T-helper 22 cell (primary cell): Measurements from ENCODE around the gene CALCOCO1.
"Not testable (repeated sequence)": the region's sequence is repeated elsewhere in the genome, so short reads cannot be mapped to it uniquely, and the experiment has no call there.

Experiments
- DNase-seq: peaks from one replicate; pipeline ENCODE4 v3.0.0-alpha.2; 2020; ENCODE audit warnings: low read depth

CALCOCO1 gene

GRCh38 chr12:53727310-53728041 lies at the start of gene CALCOCO1:
Gene CALCOCO1 (minus strand): TSS chr12:53727452. CDS start chr12:53725242, 2,210 bp downstream.
- peak; percentile 96 for DNase-seq

DNA sequence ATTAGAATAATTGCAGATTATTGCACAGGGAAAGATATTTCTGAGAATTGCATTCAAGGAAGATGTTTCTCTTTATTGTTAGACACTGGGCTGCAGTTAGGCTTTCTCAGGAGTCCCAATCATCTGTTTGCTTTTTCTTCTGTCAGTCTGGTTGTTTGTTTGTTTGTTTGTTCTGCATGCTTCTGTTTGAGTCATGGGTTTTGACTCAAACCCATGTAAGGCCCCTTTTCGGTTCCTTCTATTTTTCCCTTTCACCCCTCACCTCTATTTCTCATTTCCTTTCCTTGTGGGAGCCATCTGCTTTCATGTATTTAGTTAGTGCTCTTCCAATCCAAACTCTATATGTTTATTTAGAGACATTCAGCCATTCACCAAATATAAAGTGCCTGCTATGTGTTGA lies 49.6 kb upstream of the CALCOCO1 start:
- DNase-seq: no peak

DNA sequence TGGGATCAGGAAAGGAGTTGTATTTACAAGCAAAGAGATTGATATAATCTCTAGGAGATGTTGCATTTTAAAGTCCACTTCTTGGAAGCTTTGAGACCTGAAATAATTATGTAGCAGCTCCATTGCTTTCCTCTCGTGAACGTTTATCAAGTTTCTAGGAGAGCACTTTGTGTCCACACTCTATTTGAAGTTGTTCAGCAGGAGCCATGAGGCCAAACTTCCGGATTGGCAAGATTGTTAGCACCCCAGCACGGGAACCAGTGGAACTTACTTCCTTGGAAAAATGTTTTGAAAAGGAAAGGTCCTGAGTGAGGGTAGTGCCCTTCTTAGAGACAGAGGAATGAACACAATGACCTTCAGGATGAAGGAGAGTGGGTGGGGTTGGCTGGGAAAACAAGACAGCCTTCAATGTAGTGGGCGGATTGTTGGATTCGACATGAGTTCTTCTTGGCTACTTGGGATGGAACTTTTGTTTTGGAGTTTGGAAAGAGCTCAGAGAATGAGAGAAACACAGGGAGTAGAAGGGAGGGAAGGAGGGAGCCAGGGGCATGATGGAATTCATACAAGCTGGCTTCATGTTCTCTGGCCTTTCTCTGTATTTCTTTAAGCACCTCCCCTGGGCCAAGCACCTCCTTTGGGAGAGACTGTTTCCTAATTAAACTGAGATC lies 48.4 kb upstream of the CALCOCO1 start:
- no peak for DNase-seq

- no peak for DNase-seq
Observed at GRCh38 chr12:53770281-53770680, 43.0 kb upstream of the CALCOCO1 start.

GRCh38 chr12:53768976-53769375 lies 41.7 kb upstream of the CALCOCO1 start:
- no peak for DNase-seq

GRCh38 chr12:53766881-53767280 lies 39.6 kb upstream of the CALCOCO1 start:
- no peak for DNase-seq

DNA sequence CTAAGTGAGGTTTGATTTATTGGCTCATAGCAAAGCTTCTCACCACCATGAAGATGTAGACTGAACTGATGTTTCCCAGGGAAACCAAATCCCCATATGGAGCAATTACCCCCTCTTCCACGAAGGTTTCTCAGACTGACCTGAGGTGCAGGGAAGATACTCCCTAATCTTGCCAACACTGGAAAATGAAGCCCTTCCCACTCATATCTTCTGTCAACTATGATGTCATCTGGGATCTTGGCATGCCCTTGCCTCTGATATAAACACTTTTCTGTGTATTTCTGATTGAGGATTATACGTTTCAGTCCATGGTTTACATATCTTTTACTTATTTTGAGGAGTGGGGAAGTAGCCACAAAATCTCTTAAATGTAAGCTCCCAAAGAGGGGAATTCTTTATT lies 38.6 kb upstream of the CALCOCO1 start:
- no peak for DNase-seq

DNA sequence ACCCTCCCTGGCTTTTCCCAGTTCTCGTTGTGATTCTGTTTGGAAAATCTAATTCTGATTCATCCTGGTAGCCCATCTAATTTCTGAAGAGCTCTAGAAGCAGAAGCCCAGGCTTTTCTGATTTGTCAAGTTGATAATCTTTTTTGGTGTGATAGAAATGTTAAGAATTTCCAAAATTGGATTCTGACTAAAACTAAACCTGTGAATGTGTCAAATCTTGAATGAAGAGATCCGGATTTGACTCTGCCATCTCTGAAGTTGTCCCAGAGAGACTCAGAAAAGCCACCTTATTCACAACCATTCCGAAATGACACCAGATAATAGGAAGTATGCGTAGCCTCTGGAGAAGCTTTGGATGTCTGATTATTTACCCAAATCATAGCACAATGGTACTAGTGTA lies 37.4 kb upstream of the CALCOCO1 start:
- DNase-seq: no peak

- not testable (repeated sequence) for DNase-seq
Observed at GRCh38 chr12:53762793-53763192, 35.5 kb upstream of the CALCOCO1 start.

GRCh38 chr12:53761306-53761705 lies 34.1 kb upstream of the CALCOCO1 start:
- no peak for DNase-seq

GRCh38 chr12:53759261-53759660 lies 32.0 kb upstream of the CALCOCO1 start:
- no peak for DNase-seq

GRCh38 chr12:53758730-53759103 lies 31.5 kb upstream of the CALCOCO1 start:
- no peak for DNase-seq

DNA sequence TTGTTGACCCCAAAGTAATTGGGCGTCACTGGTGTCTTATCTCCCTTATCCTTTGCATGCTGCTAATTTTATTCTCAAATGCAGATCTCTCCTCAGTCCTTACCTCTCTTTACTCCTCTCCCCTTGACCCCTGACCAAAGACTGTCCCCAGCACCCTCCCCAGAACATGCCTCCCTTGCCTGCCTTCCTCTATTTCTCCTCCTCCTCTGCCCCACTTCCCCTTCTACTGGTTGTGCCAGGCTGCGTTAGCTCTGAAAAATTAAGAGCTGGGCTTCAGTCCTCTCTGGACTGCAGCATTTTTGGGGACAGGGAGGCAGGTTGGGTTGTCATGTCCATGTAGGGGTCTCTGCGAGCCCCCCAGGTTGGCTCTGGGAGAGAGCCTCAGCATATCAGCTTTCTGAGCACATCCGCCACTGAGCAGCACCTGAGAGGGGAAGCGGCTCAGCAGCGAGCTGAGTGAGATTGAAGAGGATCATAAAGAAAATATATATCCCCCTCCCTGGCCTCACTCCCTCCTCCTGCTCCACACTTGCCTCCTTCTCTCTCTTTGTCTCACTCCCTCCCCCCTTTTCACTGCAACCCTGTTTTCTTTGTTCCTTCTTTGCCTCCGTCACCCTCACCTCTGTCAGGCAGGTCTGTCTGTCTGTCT lies 31.0 kb upstream of the CALCOCO1 start:
- no peak for DNase-seq

DNA sequence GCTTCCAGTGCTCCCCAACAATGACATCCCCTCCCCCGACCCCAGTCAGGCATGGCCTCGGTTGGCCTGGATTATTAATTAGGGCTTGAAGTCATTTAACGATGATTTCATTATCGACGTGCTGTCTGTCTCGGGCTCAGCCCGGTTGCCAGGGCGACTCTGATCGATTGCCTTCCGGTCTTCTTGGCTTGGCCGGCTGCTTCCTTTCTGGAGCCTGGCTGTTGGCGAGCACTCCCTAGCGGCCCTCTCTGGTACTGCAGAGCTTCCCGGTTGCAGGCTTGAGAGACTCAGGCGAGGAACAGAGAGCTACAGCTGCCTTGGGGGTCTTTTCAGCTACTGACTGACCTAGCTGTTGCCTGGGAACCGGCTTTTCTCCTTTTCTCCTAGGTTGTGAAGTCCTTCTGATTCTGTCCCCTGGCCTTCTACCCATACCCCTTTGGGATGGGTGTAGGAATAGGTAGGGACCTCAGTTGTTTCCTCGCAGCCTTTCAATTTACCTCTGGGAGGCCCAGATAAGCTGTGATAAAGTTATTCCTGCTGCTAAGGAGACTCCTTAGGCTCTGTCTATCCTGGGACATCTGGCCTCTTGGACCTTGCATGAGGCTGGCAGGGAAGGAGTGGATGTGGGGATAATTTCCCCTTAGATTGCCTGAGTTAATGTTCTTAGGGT lies 30.0 kb upstream of the CALCOCO1 start:
- DNase-seq: peak; percentile 52

DNA sequence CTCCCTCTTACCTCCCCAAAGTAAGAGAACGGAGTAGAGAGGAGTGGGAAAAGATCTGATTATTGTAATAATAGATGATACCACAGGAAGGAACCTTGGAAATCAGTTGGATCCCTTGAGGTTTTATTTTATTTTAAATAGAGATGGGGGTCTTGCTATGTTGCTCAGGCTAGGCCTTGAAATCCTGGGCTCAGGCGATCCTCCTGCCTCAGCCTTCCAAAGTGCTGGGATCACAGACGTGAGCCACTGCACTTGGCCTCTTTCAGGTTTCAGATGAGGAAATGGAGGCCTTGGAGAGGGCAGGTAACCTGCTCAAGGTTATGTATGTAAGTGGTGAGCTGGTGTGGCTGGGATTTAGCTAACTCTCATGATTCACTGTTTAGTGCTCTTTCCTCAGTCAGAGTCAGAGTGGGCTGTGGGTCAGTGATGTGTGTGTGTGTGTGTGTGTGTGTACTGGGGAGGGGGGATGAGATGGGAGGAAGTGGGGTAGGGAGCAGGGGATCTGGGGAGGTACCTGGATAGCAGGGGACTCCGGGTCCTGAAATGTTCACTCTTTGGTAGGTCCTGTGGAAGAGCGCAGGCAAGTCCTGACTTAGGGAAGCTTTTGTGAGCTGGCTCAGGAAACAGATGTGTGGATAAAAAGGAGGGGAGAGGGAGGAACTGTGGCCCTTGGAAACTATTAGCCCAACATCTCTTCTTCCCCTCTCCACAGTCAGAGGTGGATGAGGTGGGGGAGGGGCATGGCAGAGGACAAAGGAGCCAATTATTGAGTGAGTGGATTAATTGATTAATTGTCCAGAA lies 29.2 kb upstream of the CALCOCO1 start:
- DNase-seq: no peak

GRCh38 chr12:53755893-53756292 lies 28.6 kb upstream of the CALCOCO1 start:
- DNase-seq: no peak

DNA sequence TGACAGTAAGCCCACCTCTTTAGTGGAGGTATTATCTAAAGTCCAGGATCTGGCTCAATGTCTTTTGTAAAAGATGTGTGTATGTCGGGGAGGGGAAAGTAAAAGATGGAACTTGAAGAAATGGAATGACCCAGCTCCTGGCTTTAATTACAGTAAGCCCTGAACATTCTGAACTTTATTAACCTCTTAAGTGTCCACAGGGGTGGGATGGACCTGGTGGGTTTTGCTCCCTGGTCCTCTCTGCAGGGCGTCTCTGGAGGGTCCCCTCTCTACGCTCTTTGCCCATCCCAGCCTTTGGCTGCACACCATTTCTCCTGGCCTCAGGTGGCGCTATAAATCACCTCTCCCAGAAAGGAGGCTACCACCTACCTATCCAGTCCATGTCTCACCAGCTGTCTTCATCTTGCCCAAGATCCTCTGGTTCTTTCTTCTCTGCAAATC lies 28.2 kb upstream of the CALCOCO1 start:
- no peak for DNase-seq

DNA sequence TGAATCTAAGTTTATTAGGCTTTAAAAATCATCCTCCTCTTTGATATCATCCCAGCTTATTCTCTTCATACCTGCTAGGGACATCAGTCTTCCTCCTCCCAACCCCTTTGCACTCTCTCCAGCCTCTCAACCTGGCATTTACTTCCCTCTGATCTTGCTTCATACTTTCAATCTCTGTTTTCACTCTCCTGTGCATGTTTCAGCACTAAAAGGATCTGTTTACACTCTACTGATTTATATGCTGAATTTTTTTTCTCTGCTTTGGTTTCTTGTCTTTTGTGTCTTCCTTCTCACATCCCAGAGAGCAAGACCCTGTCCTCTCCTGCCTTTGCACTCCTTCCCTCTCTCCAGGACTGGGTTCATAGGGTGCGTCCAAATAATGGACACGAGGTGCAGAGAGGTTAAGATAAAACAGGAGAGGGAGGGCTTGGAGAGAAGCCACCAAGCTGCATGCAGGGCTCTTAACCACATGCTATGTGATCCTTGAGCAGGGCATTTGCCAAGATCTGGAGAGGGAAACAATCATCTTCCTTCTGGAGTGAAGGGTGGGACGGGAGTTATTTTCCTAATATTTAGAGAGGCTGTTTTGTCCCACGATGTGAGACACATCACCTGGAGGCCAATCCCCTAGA lies 27.5 kb upstream of the CALCOCO1 start:
- DNase-seq: no peak

DNA sequence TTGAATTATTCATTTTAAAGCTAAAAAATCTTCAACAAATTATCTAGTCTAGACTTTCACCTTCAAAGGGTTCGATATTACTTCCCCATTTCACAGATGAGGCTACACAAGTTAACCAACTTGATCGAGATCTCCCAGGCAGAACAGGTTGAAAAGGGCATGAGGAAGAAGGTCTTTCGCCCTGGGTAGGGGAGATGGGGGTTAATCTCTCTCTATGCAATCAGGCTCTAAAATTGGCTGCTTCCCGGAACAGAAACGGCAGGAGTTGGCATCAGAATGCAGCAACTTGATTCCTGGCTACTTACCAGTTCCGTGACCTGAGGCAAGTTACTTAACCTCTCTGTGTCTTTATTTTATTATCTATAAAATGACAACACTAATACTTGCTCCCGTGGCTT lies 26.9 kb upstream of the CALCOCO1 start:
- no peak for DNase-seq

DNA sequence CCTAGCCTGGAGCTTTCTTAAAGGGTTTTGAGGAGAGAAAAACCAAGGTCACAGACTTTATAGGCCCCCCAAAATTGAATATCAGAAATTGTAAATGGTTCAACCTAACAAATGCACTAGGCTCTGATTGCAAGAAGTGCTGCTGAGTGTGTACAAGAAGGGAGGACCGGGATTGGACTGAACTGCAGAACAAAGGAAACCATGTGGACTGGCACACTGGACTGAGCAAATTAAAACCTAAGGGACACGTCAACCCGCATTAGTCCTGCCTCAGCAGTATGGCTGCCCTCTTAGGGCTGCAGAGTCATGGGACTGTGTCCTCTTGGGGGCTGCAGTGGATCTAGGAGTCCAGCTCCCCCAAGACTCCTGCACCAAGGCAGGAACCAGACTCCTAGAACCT lies 25.4 kb upstream of the CALCOCO1 start:
- no peak for DNase-seq

- DNase-seq: no peak
Observed at GRCh38 chr12:53752192-53752601, 24.9 kb upstream of the CALCOCO1 start.
